Endodermal cell (in vitro differentiated cells): ENCODE measurements around the gene SYNPO2. TPM values are rescaled to one million over a fixed set of nuclear protein-coding genes. Genes with fewer than 3 reads are reported as not detected.
A peak's percentile ranks its signal among the peaks of the same experiment; 100 is the strongest.

ENCODE experiments used
- DNase-seq: peaks from one replicate; pipeline ENCODE4 v3.0.0-alpha.2; 2017
- H3K27ac ChIP-seq: 2 replicates; pipeline ENCODE4 v1.5.1; 2013; ENCODE audit warnings: mild to moderate bottlenecking, low read depth, low read length, moderate library complexity
- H3K27me3 ChIP-seq: 2 replicates; pipeline ENCODE4 v1.6.1; 2013; ENCODE audit warnings: mild to moderate bottlenecking, low read length, moderate library complexity; ENCODE audit not compliant: insufficient read depth, control insufficient read depth, poor library complexity, severe bottlenecking
- H3K36me3 ChIP-seq: 2 replicates; pipeline ENCODE4 v1.7.0; 2013; ENCODE audit warnings: mild to moderate bottlenecking, low read length, moderate library complexity; ENCODE audit not compliant: control insufficient read depth, insufficient read depth
- H3K4me1 ChIP-seq: one replicate; pipeline ENCODE4 v1.7.0; 2013; ENCODE audit warnings: low read length; ENCODE audit not compliant: control insufficient read depth, insufficient read depth
- H3K4me3 ChIP-seq: 2 replicates; pipeline ENCODE4 v1.5.1; 2013; ENCODE audit warnings: mild to moderate bottlenecking, low read length, moderate library complexity
- H3K9ac ChIP-seq: 2 replicates; pipeline ENCODE4 v1.6.1; 2013; ENCODE audit warnings: mild to moderate bottlenecking, low read length, moderate library complexity; ENCODE audit not compliant: poor library complexity, severe bottlenecking; ENCODE audit errors: extremely low read depth
- H3K9me3 ChIP-seq: 2 replicates; pipeline ENCODE4 v1.6.1; 2013; ENCODE audit warnings: mild to moderate bottlenecking, low read length, moderate library complexity; ENCODE audit not compliant: control insufficient read depth
- H3K27ac Mint-ChIP-seq: 2 replicates; pipeline ENCODE4 v1.8.0; 2020; ENCODE audit warnings: mixed read lengths
- H3K27me3 Mint-ChIP-seq: 2 replicates; pipeline ENCODE4 v1.8.0; 2021; ENCODE audit warnings: mild to moderate bottlenecking, mixed read lengths; ENCODE audit not compliant: insufficient read depth
- H3K36me3 Mint-ChIP-seq: 2 replicates; pipeline ENCODE4 v1.8.0; 2020; ENCODE audit warnings: low read depth, mixed read lengths
- H3K4me1 Mint-ChIP-seq: 2 replicates; pipeline ENCODE4 v1.8.0; 2020; ENCODE audit warnings: mixed read lengths
- H3K4me3 Mint-ChIP-seq: 2 replicates; pipeline ENCODE4 v1.8.0; 2020; ENCODE audit warnings: mild to moderate bottlenecking, moderate library complexity, mixed read lengths
- H3K9me3 Mint-ChIP-seq: 2 replicates; pipeline ENCODE4 v1.8.0; 2020; ENCODE audit warnings: mild to moderate bottlenecking, mixed read lengths
- CTCF ChIP-seq: fragments of 200-600 bp; sonication (generic); conservative IDR thresholded peaks from 2 replicates; pipeline ENCODE4 v1.5.0; 2021; ENCODE audit warnings: antibody characterized with exemption, mild to moderate bottlenecking
- WGBS, 2 experiments: methylation state at CpG; one replicate each; pipeline versions ENCODE4 v1.1.5 to v1.1.7; 2013; ENCODE audit warnings: missing lambda C conversion rate in 2 of 2, mixed read lengths in 1 of 2; ENCODE audit not compliant: insufficient coverage in 1 of 2, insufficient read length in 1 of 2; 5-methylcytosine and 5-hydroxymethylcytosine counted together
- total RNA-seq, 2 donors: library from RNA; stranded (reverse); fragmentation: NEBNext Ultra II Directional in 1 of 2; extraction: Animal tissue kit (Norgen Biotek cat#: 25700) in 1 of 2; gene quantifications; 2 replicates in 1 of 2; 3 replicates in 1 of 2; pipeline ENCODE4 v1.2.1, GENCODE V29; 2021

Gene SYNPO2
- total RNA-seq, 2 donors from 2014 or later, result 0.09 to 0.37 TPM

GRCh38 chr4:119026662-119027444 lies 138.2 kb downstream of the SYNPO2 start:
- H3K9me3 Mint-ChIP-seq, result no peaks in the 10 kb centered on the region
- DNase-seq, result peak; percentile 63
- H3K9ac ChIP-seq, result no peak overlapping the region

GRCh38 chr4:119027811-119028210 lies 139.2 kb downstream of the SYNPO2 start:
- Mint-ChIP-seq H3K4me1 (no peaks in the 10 kb centered on the region), H3K27me3 (no peaks in the 10 kb centered on the region), H3K4me3 (no peak overlapping the region), H3K9me3 (no peaks in the 10 kb centered on the region), H3K36me3 (no peaks in the 10 kb centered on the region), H3K27ac (no peak overlapping the region)
- no peak for DNase-seq
- H3K36me3 ChIP-seq, result no peaks in the 10 kb centered on the region
- H3K9ac ChIP-seq, result no peak overlapping the region
- no peaks in the 10 kb centered on the region for H3K4me1 ChIP-seq
- no peak for TF ChIP-seq CTCF
- 67 to 73% methylated on average over 2 of the region's 2 CpGs for WGBS, 2 experiments
- H3K4me3 ChIP-seq, result no peak overlapping the region
- no peaks in the 10 kb centered on the region for H3K27me3 ChIP-seq
- H3K9me3 ChIP-seq, result no peaks in the 10 kb centered on the region
- H3K27ac ChIP-seq, result no peak overlapping the region

More at GRCh38 chr4:119026662-119027444, 138.2 kb downstream of the SYNPO2 start:
- Histone ChIP-seq H3K36me3 (no peaks in the 10 kb centered on the region), H3K9me3 (no peaks in the 10 kb centered on the region), H3K4me3 (no peak overlapping the region), H3K27ac (no peak overlapping the region), H3K4me1 (no peaks in the 10 kb centered on the region), H3K27me3 (no peaks in the 10 kb centered on the region)
- WGBS, 2 experiments, result 90 to 96% methylated on average over 16 to 22 of the region's 22 CpGs
- no peak for TF ChIP-seq CTCF
- Mint-ChIP-seq H3K27me3 (no peaks in the 10 kb centered on the region), H3K27ac (no peak overlapping the region), H3K4me3 (no peak overlapping the region), H3K36me3 (no peaks in the 10 kb centered on the region), H3K4me1 (no peaks in the 10 kb centered on the region)

GRCh38 chr4:119028296-119028695 lies 139.6 kb downstream of the SYNPO2 start:
- 100% methylated on average over 1 of the region's 2 CpGs for WGBS, 2 experiments

More at GRCh38 chr4:119028296-119028695, 139.6 kb downstream of the SYNPO2 start:
- Histone ChIP-seq H3K27me3 (no peaks in the 10 kb centered on the region), H3K9ac (no peak overlapping the region), H3K9me3 (no peaks in the 10 kb centered on the region), H3K4me1 (no peaks in the 10 kb centered on the region), H3K27ac (no peak overlapping the region), H3K4me3 (no peak overlapping the region), H3K36me3 (no peaks in the 10 kb centered on the region)
- Mint-ChIP-seq H3K27me3 (no peaks in the 10 kb centered on the region), H3K36me3 (no peaks in the 10 kb centered on the region), H3K4me3 (no peak overlapping the region), H3K4me1 (no peaks in the 10 kb centered on the region), H3K9me3 (no peaks in the 10 kb centered on the region), H3K27ac (no peak overlapping the region)
- no peak for TF ChIP-seq CTCF
- no peak for DNase-seq
